ENCODE results near the gene CAMK1D. TPM values are rescaled to one million over a fixed set of nuclear protein-coding genes. Genes with fewer than 3 reads are reported as not detected.

The CAMK1D gene
- total and polyA plus RNA-seq, 2 of the 8 experiments (the other 6 are each of a cell fraction or from before 2014, with no cell fraction given) = 3.5 to 10.6 TPM

GRCh38 chr10:12394241-12395033, 45.1 kb downstream of the CAMK1D start:
- FAIRE-seq (no peak), DNase-seq (ENCODE audit: low read depth in 1 of 2, low spot score in 2 of 2) (peak in 1 of 2 experiments; percentile 32)
- Histone ChIP-seq H3K23ac (ENCODE audit: insufficient read length) (no peak overlapping the region), H3K4me2 (ENCODE audit: insufficient read depth in 1 of 2, low read depth in 2 of 2, low read length in 2 of 2) (no peak overlapping the region), H3K27ac (ENCODE audit: low read depth, low read length) (no peak overlapping the region), H3K14ac (ENCODE audit: insufficient read length) (no peak overlapping the region), H2BK20ac (ENCODE audit: low read length) (0 out of 2 replicates have a peak overlapping the region, but pooled peaks have one; percentile 48), H2BK120ac (replicated peaks; ENCODE audit: low read depth, low read length) (no peak overlapping the region), H3K4ac (replicated peaks; ENCODE audit: insufficient read length, low read depth, low read length) (no peak overlapping the region), H3K56ac (replicated peaks; ENCODE audit: insufficient read length, low read depth, low read length) (no peak overlapping the region), H4K5ac (ENCODE audit: insufficient read length, low read depth, low read length) (no peak overlapping the region), H3K27me3 (replicated peaks in 1 of 4; ENCODE audit: control insufficient read depth in 3 of 4, extremely low read depth in 1 of 4, insufficient read depth in 3 of 4, low read length in 3 of 4) (no peaks in the 10 kb centered on the region), H2BK15ac (ENCODE audit: low read length) (no peak overlapping the region), H3K36me3 (ENCODE audit: control insufficient read depth in 2 of 4, insufficient read depth in 4 of 4, low read length in 3 of 4) (no peaks in the 10 kb centered on the region), H3K9ac (replicated peaks in 1 of 4; ENCODE audit: extremely low read depth in 1 of 4, low read depth in 3 of 4, low read length in 3 of 4) (no peak overlapping the region), H3K79me2 (ENCODE audit: control insufficient read depth in 1 of 2, insufficient read depth in 2 of 2, low read length in 2 of 2) (no peaks in the 10 kb centered on the region), H2BK5ac (ENCODE audit: low read depth, low read length) (no peak overlapping the region), H3K4me3 (ENCODE audit: extremely low read depth in 1 of 4, insufficient read depth in 2 of 4, low read depth in 3 of 4, low read length in 4 of 4) (no peak overlapping the region), H3K9me3 (ENCODE audit: insufficient read depth in 2 of 2, low read depth in 1 of 2, low read length in 1 of 2) (no peaks in the 10 kb centered on the region), H3K23me2 (ENCODE audit: low read depth, low read length) (no peaks in the 10 kb centered on the region), H3K4me1 (replicated peaks in 1 of 4; ENCODE audit: control insufficient read depth in 3 of 4, insufficient read depth in 4 of 4, low read length in 3 of 4) (peaks cover 2 to 10% (median 5%) of the 10 kb centered on the region in 4 experiments; a peak in 6 of 7 replicates), H4K8ac (ENCODE audit: extremely low read depth, insufficient read depth, low read length) (no peak overlapping the region), H4K20me1 (replicated peaks in 1 of 2; ENCODE audit: control insufficient read depth in 1 of 2, insufficient read depth in 2 of 2, low read length in 2 of 2) (no peaks in the 10 kb centered on the region), H4K91ac (replicated peaks; ENCODE audit: insufficient read length, low read length) (no peak overlapping the region), H3K79me1 (ENCODE audit: low read depth, low read length) (peaks cover 5% of the 10 kb centered on the region; the same call in 1 of the 2 replicates), H2AK5ac (ENCODE audit: low read depth, low read length) (no peak overlapping the region), H2AFZ (ENCODE audit: low read length) (no peak overlapping the region), H3K18ac (ENCODE audit: extremely low read depth, low read length) (no peak overlapping the region), H2BK12ac (ENCODE audit: low read depth, low read length) (no peak overlapping the region)
- ChIA-PET POLR2A (ENCODE audit: partially characterized antibody) (no interaction called here), CTCF (ENCODE audit: partially characterized antibody) (interaction anchor here (0.5 to 1.8 kb wide), 6 partner anchors 17 to 277 kb away, joined by 3 to 5 read pairs (median 4); no protein-coding TSS in a partner anchor)
- 79% methylated on average over 8 of the region's 8 CpGs; no CpG with 5 or more reads in 1 of the 2 experiments for WGBS, 2 experiments (ENCODE audit: extremely low coverage in 1 of 2, insufficient coverage in 1 of 2, insufficient read length in 1 of 2, insufficient replicate concordance in 2 of 2, low coverage in 1 of 2, low lambda C conversion rate in 2 of 2, missing lambda C conversion rate in 1 of 2)
- TF ChIP-seq SIRT6 (IDR thresholded peaks at IDR 0.05; ENCODE audit: low read length) (no peak), ASH2L (IDR thresholded peaks at IDR 0.05; ENCODE audit: low read length) (no peak), YY1 (IDR thresholded peaks at IDR 0.05; ENCODE audit: low read depth, low read length) (no peak), TCF12 (IDR thresholded peaks at IDR 0.05; ENCODE audit: low read depth, low read length) (no peak), TAF1 (IDR thresholded peaks at IDR 0.05; ENCODE audit: low read depth, low read length) (no peak), SUZ12 (IDR thresholded peaks at IDR 0.05; ENCODE audit: low read length) (no peak), SP1 (IDR thresholded peaks at IDR 0.05; ENCODE audit: low read depth, low read length) (no peak), PHF8 (conservative IDR thresholded peaks at IDR 0.05; ENCODE audit: low read depth, low read length) (no peak), BACH1 (IDR thresholded peaks at IDR 0.05; ENCODE audit: low read length) (no peak), ATF2 (IDR thresholded peaks at IDR 0.05; ENCODE audit: low read length) (no peak), SAP30 (IDR thresholded peaks at IDR 0.05; ENCODE audit: insufficient read depth, insufficient replicate concordance, low read length) (no peak), ZNF274 (IDR thresholded peaks at IDR 0.05; ENCODE audit: borderline replicate concordance, extremely low read depth, low read length) (no peak)

All from H1 (cell line).